Measurements from ENCODE around the gene ALDH18A1.

ALDH18A1 gene

DNA sequence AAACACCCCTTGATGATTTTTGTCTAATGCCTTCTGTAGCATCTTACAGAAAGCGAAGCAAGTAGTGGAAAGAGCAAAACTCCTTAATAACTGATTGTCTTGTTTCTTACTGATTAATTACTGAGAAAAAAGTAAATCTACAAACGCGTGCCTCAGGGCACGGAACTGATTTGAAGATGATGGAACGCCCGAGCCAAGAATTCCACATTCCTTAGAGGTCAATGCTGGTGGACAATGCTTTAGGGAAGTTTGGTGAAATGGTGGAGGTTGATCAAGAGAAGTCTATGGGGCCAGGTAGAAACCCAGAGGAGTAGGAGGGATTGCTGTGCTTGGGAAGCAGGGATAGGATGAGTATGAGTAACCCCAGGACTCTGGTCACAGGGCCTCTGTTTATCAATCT is 90.4 kb downstream of the ALDH18A1 start:
- H3K27ac ChIP-seq (ENCODE audit: low read length): no peak overlapping the region
- H3K4me2 ChIP-seq (ENCODE audit: low read length): no peak overlapping the region
- H3K9me3 ChIP-seq (ENCODE audit: insufficient read depth, low read length): no peaks in the 10 kb centered on the region
- no peaks in the 10 kb centered on the region for H3K36me3 ChIP-seq (replicated peaks; ENCODE audit: low read depth, low read length)
- 0 out of 2 replicates have a peak, but pooled peaks cover 4% of the 10 kb centered on the region for H3K4me1 ChIP-seq (ENCODE audit: low read length)
- H3K9ac ChIP-seq (ENCODE audit: low read length): no peak overlapping the region
- H3K4me3 ChIP-seq (ENCODE audit: low read length): no peak overlapping the region
- H2AFZ ChIP-seq (ENCODE audit: low read depth, low read length): no peak overlapping the region
- TF ChIP-seq CTCF (IDR thresholded peaks at IDR 0.05; ENCODE audit: low read depth, low read length) (no peak), EZH2phosphoT487 (IDR thresholded peaks at IDR 0.05; ENCODE audit: low read depth) (no peak)
- H3K27me3 ChIP-seq (ENCODE audit: low read depth, low read length): no peaks in the 10 kb centered on the region
- H4K20me1 ChIP-seq (ENCODE audit: insufficient read depth, low read length): no peaks in the 10 kb centered on the region
- H3K79me2 ChIP-seq (ENCODE audit: low read length): no peaks in the 10 kb centered on the region

GRCh38 chr10:95565336-95565735 is 91.2 kb downstream of the ALDH18A1 start:
- 0 out of 2 replicates have a peak, but pooled peaks cover 6% of the 10 kb centered on the region for H3K4me1 ChIP-seq (ENCODE audit: low read length)
- H3K4me2 ChIP-seq (ENCODE audit: low read length): no peak overlapping the region
- H3K9ac ChIP-seq (ENCODE audit: low read length): no peak overlapping the region
- no peaks in the 10 kb centered on the region for H3K27me3 ChIP-seq (ENCODE audit: low read depth, low read length)
- H3K4me3 ChIP-seq (ENCODE audit: low read length): no peak overlapping the region
- no peaks in the 10 kb centered on the region for H4K20me1 ChIP-seq (ENCODE audit: insufficient read depth, low read length)
- H3K79me2 ChIP-seq (ENCODE audit: low read length): no peaks in the 10 kb centered on the region
- no peaks in the 10 kb centered on the region for H3K36me3 ChIP-seq (replicated peaks; ENCODE audit: low read depth, low read length)
- H3K27ac ChIP-seq (ENCODE audit: low read length): no peak overlapping the region
- no peak overlapping the region for H2AFZ ChIP-seq (ENCODE audit: low read depth, low read length)
- no peak for TF ChIP-seq EZH2phosphoT487 (IDR thresholded peaks at IDR 0.05; ENCODE audit: low read depth)
- TF ChIP-seq CTCF (IDR thresholded peaks at IDR 0.05; ENCODE audit: low read depth, low read length): no peak
- H3K9me3 ChIP-seq (ENCODE audit: insufficient read depth, low read length): no peaks in the 10 kb centered on the region

DNA sequence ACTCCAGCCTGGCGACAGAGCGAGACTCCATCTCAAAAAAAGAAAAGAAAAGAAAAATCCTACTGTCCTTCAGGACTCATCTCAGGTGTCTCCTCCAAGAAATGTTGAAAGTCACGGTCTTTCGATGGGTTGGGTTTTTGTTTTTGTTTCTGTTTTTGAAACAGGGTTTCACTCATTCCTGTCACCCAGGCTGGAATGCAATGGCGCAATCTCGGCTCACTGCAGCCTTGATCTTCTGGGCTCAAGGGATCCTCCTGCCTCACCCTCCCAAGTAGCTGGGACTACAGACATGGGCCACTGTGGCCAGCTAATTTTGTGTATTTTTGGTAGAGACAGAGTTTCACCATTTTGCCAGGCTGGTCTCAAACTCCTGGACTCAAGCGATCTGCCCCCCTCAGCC is 92.2 kb downstream of the ALDH18A1 start:
- H3K9ac ChIP-seq (ENCODE audit: low read length): no peak overlapping the region
- H2AFZ ChIP-seq (ENCODE audit: low read depth, low read length): no peak overlapping the region
- H3K4me2 ChIP-seq (ENCODE audit: low read length): no peak overlapping the region
- no peaks in the 10 kb centered on the region for H3K36me3 ChIP-seq (replicated peaks; ENCODE audit: low read depth, low read length)
- H3K9me3 ChIP-seq (ENCODE audit: insufficient read depth, low read length): no peaks in the 10 kb centered on the region
- H3K27me3 ChIP-seq (ENCODE audit: low read depth, low read length): 0 out of 2 replicates have a peak, but pooled peaks cover 4% of the 10 kb centered on the region
- no peaks in the 10 kb centered on the region for H3K79me2 ChIP-seq (ENCODE audit: low read length)
- no peak overlapping the region for H3K27ac ChIP-seq (ENCODE audit: low read length)
- H3K4me1 ChIP-seq (ENCODE audit: low read length): 0 out of 2 replicates have a peak, but pooled peaks cover 7% of the 10 kb centered on the region
- TF ChIP-seq EZH2phosphoT487 (IDR thresholded peaks at IDR 0.05; ENCODE audit: low read depth) (no peak), CTCF (IDR thresholded peaks at IDR 0.05; ENCODE audit: low read depth, low read length) (no peak)
- H4K20me1 ChIP-seq (ENCODE audit: insufficient read depth, low read length): no peaks in the 10 kb centered on the region
- no peak overlapping the region for H3K4me3 ChIP-seq (ENCODE audit: low read length)

- Histone ChIP-seq H4K20me1 (ENCODE audit: insufficient read depth, low read length) (no peaks in the 10 kb centered on the region), H3K27me3 (ENCODE audit: low read depth, low read length) (0 out of 2 replicates have a peak, but pooled peaks cover 10% of the 10 kb centered on the region), H3K9ac (ENCODE audit: low read length) (no peak overlapping the region), H3K79me2 (ENCODE audit: low read length) (no peaks in the 10 kb centered on the region), H3K9me3 (ENCODE audit: insufficient read depth, low read length) (no peaks in the 10 kb centered on the region), H3K4me3 (ENCODE audit: low read length) (no peak overlapping the region), H2AFZ (ENCODE audit: low read depth, low read length) (no peak overlapping the region), H3K27ac (ENCODE audit: low read length) (no peak overlapping the region), H3K4me1 (ENCODE audit: low read length) (0 out of 2 replicates have a peak, but pooled peaks cover 7% of the 10 kb centered on the region), H3K36me3 (replicated peaks; ENCODE audit: low read depth, low read length) (no peaks in the 10 kb centered on the region), H3K4me2 (ENCODE audit: low read length) (no peak overlapping the region)
- no peak for TF ChIP-seq CTCF (IDR thresholded peaks at IDR 0.05; ENCODE audit: low read depth, low read length)
- TF ChIP-seq EZH2phosphoT487 (IDR thresholded peaks at IDR 0.05; ENCODE audit: low read depth): no peak
Measured at GRCh38 chr10:95562341-95562965, 94.1 kb downstream of the ALDH18A1 start.
